Measurements from ENCODE around the gene OSGIN1.

OSGIN1 gene

GRCh38 chr16:83958846-83959565 lies 6.0 kb downstream of the OSGIN1 start:
- no peak for DNase-seq

GRCh38 chr16:83959656-83960434 lies 6.8 kb downstream of the OSGIN1 start:
- no peak for DNase-seq

GRCh38 chr16:83960521-83961249 lies 7.6 kb downstream of the OSGIN1 start:
- no peak for DNase-seq

GRCh38 chr16:83961591-83961990 lies 8.6 kb downstream of the OSGIN1 start:
- DNase-seq: no peak

GRCh38 chr16:83963277-83964119 lies 10.5 kb downstream of the OSGIN1 start:
- no peak for DNase-seq

GRCh38 chr16:83964684-83965443 lies 11.8 kb downstream of the OSGIN1 start:
- DNase-seq: no peak

- no peak for DNase-seq
Observed at GRCh38 chr16:83965444-83966152, 12.6 kb downstream of the OSGIN1 start.

GRCh38 chr16:83966153-83966696 lies 13.2 kb downstream of the OSGIN1 start:
- DNase-seq: no peak

GRCh38 chr16:83967091-83967490 lies 14.1 kb downstream of the OSGIN1 start:
- no peak for DNase-seq

GRCh38 chr16:83967838-83968305 lies 14.8 kb downstream of the OSGIN1 start, which contains the start of gene NECAB2:
TSS of gene NECAB2 (plus strand) at chr16:83968244. CDS start at chr16:83968649, 405 bp downstream.
- no peak for DNase-seq

GRCh38 chr16:83968306-83968851 lies 15.3 kb downstream of the OSGIN1 start:
- DNase-seq: no peak

GRCh38 chr16:83968891-83969649 lies 16.0 kb downstream of the OSGIN1 start:
- no peak for DNase-seq

GRCh38 chr16:83969771-83970429 lies 16.9 kb downstream of the OSGIN1 start:
- DNase-seq: no peak

- no peak for DNase-seq
Observed at GRCh38 chr16:83970430-83970815, 17.4 kb downstream of the OSGIN1 start.

GRCh38 chr16:83971165-83972130 lies 18.4 kb downstream of the OSGIN1 start:
- no peak for DNase-seq

- DNase-seq: no peak
Observed at GRCh38 chr16:83972256-83973008, 19.4 kb downstream of the OSGIN1 start.

- no peak for DNase-seq
Observed at GRCh38 chr16:83973077-83973476, 20.0 kb downstream of the OSGIN1 start.

Data from stimulated activated naive CD4-positive, alpha-beta T cell (primary cell).